Activated CD4-positive, alpha-beta memory T cell treated with anti-CD3 and anti-CD28 coated beads, Interleukin-2, amount 10 ng/mL, durations not matched to agents 7 days and 5 days (primary cell): Measurements from ENCODE around the gene C19orf12. TPM values are rescaled to one million over a fixed set of nuclear protein-coding genes. Genes with fewer than 3 reads are reported as not detected.
"Not testable (repeated sequence)": the region's sequence is repeated elsewhere in the genome, so short reads cannot be mapped to it uniquely, and the experiment has no call there.

Experiments used
- CTCF ChIA-PET: fragments of 350-600 bp; sonication (Branson Sonifier 250); formaldehyde crosslinking; loops from one replicate; lab custom pipeline; 2021; ENCODE audit warnings: antibody characterized with exemption, inconsistent platforms; lab: Charles Lee
- POLR2A ChIA-PET: fragments of 350-600 bp; sonication (Branson Sonifier 250); formaldehyde crosslinking; loops from one replicate; lab custom pipeline; 2021; ENCODE audit warnings: antibody characterized with exemption; lab: Charles Lee
- DNase-seq: peaks from one replicate; pipeline ENCODE4 v3.0.0-alpha.2; 2020
- H3K27ac Mint-ChIP-seq: one replicate; pipeline ENCODE4 v1.8.0; 2021; ENCODE audit warnings: mild to moderate bottlenecking, mixed read lengths
- H3K27me3 Mint-ChIP-seq: one replicate; pipeline ENCODE4 v1.8.0; 2021; ENCODE audit warnings: mixed read lengths
- H3K36me3 Mint-ChIP-seq: one replicate; pipeline ENCODE4 v1.8.0; 2021; ENCODE audit warnings: low read depth, mixed read lengths
- H3K4me1 Mint-ChIP-seq: one replicate; pipeline ENCODE4 v1.8.0; 2021; ENCODE audit warnings: mixed read lengths
- H3K4me3 Mint-ChIP-seq: one replicate; pipeline ENCODE4 v1.8.0; 2021; ENCODE audit warnings: mild to moderate bottlenecking, mixed read lengths
- H3K9me3 Mint-ChIP-seq: one replicate; pipeline ENCODE4 v1.8.0; 2021; ENCODE audit warnings: mixed read lengths
- total RNA-seq, 2 experiments: library from RNA; stranded (reverse); gene quantifications; one replicate each; pipeline ENCODE4 v1.2.3, GENCODE V29; 2021

The C19orf12 gene
- total RNA-seq, 2 experiments from 2014 or later, result 39.2 to 40.7 TPM

DNA sequence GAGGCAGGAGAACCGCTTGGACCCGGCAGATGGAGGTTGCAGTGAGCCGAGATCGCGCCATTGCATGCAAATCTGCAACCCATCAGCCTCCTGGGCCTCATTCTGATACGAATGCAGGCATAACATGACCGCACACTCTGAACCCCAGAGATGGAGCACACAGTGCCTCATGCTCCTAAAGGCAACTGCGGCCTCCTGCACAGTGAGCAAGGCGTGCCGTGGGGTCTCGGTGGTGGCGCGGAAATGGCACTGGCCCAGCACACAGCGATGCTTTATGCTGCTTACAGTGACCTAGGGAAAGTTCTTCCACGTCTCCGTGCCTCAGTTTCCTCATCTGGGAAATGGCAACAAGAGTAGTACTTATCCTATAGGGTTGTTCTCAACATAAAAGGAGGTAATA lies 2.0 kb upstream of the C19orf12 start:
- Mint-ChIP-seq H3K27ac (no peak overlapping the region), H3K27me3 (peaks cover 12% of the 10 kb centered on the region), H3K4me1 (peaks cover 34% of the 10 kb centered on the region), H3K36me3 (peaks cover 19% of the 10 kb centered on the region), H3K4me3 (no peak overlapping the region), H3K9me3 (no peaks in the 10 kb centered on the region)
- no peak for DNase-seq
- ChIA-PET POLR2A (interaction anchor here (0.9 to 6.3 kb wide), 13 partner anchors 12 to 126 kb away, joined by 3 to 143 read pairs (median 44); partner anchors contain the start of genes PLEKHF1 and POP4), CTCF (interaction anchor here (0.9 to 7.7 kb wide), 26 partner anchors 9 to 512 kb away, joined by 3 to 178 read pairs (median 6); partner anchors contain the start of genes PLEKHF1 and POP4)

DNA sequence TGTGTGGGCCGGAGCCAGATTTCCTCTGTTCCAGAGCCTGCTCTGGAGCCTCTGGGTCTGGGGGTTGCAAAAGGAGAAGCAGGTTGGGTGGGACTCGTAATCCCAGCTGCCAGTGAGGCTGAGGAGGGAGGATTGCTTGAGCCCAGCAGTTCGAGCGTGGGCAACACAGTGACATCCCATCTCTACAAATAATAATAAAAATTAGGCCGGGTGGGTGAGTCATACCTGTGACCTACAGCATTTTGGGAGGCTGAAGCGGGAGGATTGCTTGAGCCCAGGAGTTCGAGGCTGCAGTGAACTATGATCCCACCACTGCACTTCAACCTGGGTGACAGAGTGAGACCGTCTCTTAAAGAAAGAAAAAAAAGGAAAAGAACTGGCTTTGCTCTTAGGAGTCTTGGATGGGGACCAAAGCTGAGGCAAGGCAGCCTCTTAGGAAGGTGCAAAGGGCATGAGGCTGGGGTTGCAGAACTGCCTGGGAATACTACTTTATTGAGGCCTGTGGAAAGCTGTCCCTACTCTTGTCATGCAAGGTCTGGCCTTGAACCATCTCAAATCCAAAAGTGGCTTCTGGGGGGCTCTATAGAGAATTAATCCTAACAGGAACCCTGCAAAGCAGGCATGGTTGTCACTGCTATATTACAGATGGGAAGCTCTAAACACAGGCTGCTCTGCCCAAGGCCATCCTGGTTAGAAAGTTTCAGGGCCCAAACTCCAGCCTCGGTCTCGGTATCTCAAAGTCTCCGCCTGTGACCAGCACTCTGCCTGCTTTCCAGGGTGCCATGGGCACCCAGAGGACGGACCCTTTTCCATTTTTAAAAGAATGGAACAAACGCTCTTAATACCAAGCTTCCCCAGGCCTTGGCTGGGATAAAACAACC lies 880 bp upstream of the C19orf12 start:
- POLR2A ChIA-PET, result interaction anchor here (0.5 to 6.3 kb wide), 29 partner anchors 9 to 1923 kb away, joined by 3 to 143 read pairs (median 4); partner anchors contain the start of genes PLEKHF1 and POP4
- no peak for DNase-seq
- Mint-ChIP-seq H3K27ac (peak overlapping the region; percentile 93), H3K27me3 (peaks cover 2% of the 10 kb centered on the region), H3K9me3 (no peaks in the 10 kb centered on the region), H3K36me3 (peaks cover 24% of the 10 kb centered on the region), H3K4me3 (peak overlapping the region; percentile 83), H3K4me1 (peaks cover 43% of the 10 kb centered on the region)
- CTCF ChIA-PET, result interaction anchor here (0.6 to 7.7 kb wide), 39 partner anchors 9 to 513 kb away, joined by 3 to 178 read pairs (median 5); partner anchors contain the start of genes PLEKHF1, POP4 and URI1

DNA sequence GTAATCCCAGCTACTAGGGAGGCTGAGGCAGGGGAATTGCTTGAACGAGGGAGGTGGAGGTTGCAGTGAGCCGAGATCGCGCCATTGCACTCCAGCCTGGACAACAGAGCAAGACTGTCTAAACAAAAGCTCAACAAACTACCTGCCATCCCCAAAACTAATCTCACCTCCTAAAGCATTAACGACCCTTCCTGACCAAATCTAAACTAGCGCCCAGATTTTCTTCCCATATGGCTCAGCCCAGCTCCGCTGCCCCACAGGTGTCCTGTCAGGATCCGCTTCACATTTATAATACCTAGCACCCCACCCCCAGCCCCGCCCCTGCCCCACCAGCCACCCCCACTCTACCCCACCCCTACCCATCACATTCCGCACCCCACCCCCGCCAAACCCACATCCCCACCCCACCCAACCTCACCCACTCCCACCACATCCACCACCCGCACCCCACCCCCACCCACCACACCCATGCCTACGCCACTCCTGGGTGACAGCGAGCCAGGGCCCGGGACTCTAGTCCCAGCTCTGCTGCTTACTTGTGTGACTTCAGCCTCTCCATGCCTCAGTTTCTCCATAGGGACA lies 599 bp downstream of the C19orf12 start:
- H3K27ac Mint-ChIP-seq, result peak overlapping the region; percentile 90
- peak; percentile 76 for DNase-seq
- peaks cover 56% of the 10 kb centered on the region for H3K4me1 Mint-ChIP-seq
- peaks cover 31% of the 10 kb centered on the region for H3K36me3 Mint-ChIP-seq
- POLR2A ChIA-PET, result interaction anchor here (0.6 to 6.3 kb wide), 27 partner anchors 8 to 1921 kb away, joined by 3 to 143 read pairs (median 6); partner anchors contain the start of genes PLEKHF1, POP4 and VSTM2B
- H3K4me3 Mint-ChIP-seq, result peak overlapping the region; percentile 84
- CTCF ChIA-PET, result interaction anchor here (0.6 to 7.7 kb wide), 9 partner anchors 8 to 127 kb away, joined by 3 to 178 read pairs (median 43); partner anchors contain the start of genes PLEKHF1 and POP4
- H3K27me3 Mint-ChIP-seq, result no peaks in the 10 kb centered on the region
- H3K9me3 Mint-ChIP-seq, result no peaks in the 10 kb centered on the region

DNA sequence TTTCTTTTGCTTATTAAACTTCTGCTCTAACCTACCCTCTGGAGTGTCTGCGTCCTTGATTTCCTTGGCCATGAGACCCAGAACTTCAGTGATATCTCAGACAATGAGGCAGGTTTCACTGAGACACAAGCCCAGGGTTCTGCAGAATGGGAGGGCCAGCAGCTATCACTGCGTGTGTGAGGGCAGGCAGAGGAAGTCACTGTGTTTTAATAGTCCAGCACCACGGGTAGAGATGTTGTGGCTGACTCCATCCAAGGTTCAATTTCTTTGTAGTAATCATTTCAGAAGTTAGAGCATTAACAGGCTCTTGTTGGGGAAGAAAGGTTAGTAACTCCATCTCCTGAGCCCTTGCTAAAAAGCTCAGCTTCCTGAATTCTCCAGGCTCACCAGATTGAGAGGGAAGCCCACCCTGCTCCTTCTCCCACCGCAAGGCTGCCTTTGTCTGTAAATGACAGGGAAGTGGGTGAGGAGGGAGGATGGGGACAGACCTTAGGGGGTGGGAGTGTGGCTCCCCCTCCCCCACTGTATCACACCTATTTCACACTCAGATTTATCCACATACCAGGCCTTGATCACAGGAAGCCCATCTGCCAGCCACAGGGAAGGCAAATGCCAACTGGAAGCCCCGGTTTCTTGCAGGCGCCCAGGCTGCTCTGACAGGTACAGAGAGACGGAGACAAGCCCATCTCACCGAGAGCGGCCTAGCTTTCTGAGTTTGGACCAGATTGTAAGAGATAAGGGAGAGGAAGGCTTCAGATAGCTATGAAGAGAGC lies 2.1 kb downstream of the C19orf12 start:
- ChIA-PET POLR2A (interaction anchor here (1.1 to 6.3 kb wide), 15 partner anchors 9 to 131 kb away, joined by 5 to 143 read pairs (median 24); partner anchors contain the start of genes PLEKHF1 and POP4), CTCF (interaction anchor here (1.7 to 7.7 kb wide), 7 partner anchors 21 to 145 kb away, joined by 8 to 178 read pairs (median 64); partner anchors contain the start of genes PLEKHF1 and POP4)
- Mint-ChIP-seq H3K4me3 (peak overlapping the region; percentile 84), H3K36me3 (peaks cover 41% of the 10 kb centered on the region), H3K4me1 (peaks cover 64% of the 10 kb centered on the region), H3K9me3 (no peaks in the 10 kb centered on the region), H3K27me3 (no peaks in the 10 kb centered on the region), H3K27ac (peak overlapping the region; percentile 90)
- no peak for DNase-seq

DNA sequence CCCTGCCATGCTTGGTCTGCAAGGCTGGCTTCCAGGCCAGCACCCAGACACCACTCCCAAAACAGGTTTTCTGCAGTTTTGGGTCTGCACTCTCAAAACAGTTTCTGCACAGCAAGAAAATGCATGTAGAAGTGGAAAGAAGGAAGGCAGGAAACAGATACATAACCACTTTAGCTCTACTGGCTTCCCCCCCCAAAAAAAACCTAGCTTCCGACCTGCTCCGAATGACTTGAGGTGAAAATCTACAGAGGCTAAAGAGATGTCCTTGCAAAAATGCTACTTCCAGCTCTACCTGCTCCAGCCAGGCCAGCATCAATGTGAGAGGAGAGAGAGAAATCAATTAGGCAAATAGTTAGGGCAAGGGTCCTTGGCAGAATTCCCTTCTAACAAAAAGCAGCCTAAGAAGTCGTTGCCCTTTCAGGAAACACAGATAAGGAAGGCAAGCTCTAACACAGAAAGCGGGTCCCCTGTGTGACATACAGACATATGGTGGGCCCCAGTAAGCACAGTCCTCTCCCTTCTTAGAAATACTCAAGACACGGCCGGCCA lies 3.4 kb downstream of the C19orf12 start:
- Mint-ChIP-seq H3K27ac (peak overlapping the region; percentile 90), H3K4me1 (peaks cover 70% of the 10 kb centered on the region), H3K27me3 (no peaks in the 10 kb centered on the region), H3K9me3 (no peaks in the 10 kb centered on the region), H3K36me3 (peaks cover 52% of the 10 kb centered on the region), H3K4me3 (peak overlapping the region; percentile 51)
- DNase-seq, result no peak
- POLR2A ChIA-PET, result interaction anchor here (1.0 to 6.3 kb wide), 6 partner anchors 12 to 125 kb away, joined by 4 to 111 read pairs (median 19); partner anchors contain the start of genes PLEKHF1 and POP4
- CTCF ChIA-PET, result interaction anchor here (0.8 to 7.7 kb wide), 10 partner anchors 9 to 146 kb away, joined by 3 to 178 read pairs (median 7); partner anchors contain the start of genes PLEKHF1 and POP4

DNA sequence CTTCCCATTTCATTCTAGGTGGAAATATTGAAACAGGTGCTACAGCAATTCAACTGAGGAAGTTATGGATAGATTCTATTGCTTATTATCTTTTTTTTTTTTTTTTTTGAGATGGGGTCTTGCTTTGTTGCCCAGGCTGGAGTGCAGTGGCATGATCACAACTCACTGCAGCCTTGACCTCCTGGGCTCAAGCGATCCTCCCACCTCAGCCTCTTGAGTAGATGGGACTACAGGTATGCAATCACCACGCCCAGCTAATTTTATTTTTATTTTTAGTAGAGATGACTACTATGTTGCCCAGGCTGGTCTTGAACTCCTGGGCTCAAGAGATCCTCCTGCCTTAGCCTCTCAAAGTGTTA lies 5.6 kb downstream of the C19orf12 start:
- H3K9me3 Mint-ChIP-seq, POLR2A ChIA-PET, H3K4me3 Mint-ChIP-seq, DNase-seq, H3K27ac Mint-ChIP-seq, H3K27me3 Mint-ChIP-seq: not testable (repeated sequence)
- Mint-ChIP-seq H3K36me3 (peaks cover 70% of the 10 kb centered on the region), H3K4me1 (peaks cover 79% of the 10 kb centered on the region)
- CTCF ChIA-PET, result interaction anchor here (0.7 kb wide), 1 partner anchor 984 kb away, joined by 3 read pairs; no protein-coding TSS in a partner anchor

DNA sequence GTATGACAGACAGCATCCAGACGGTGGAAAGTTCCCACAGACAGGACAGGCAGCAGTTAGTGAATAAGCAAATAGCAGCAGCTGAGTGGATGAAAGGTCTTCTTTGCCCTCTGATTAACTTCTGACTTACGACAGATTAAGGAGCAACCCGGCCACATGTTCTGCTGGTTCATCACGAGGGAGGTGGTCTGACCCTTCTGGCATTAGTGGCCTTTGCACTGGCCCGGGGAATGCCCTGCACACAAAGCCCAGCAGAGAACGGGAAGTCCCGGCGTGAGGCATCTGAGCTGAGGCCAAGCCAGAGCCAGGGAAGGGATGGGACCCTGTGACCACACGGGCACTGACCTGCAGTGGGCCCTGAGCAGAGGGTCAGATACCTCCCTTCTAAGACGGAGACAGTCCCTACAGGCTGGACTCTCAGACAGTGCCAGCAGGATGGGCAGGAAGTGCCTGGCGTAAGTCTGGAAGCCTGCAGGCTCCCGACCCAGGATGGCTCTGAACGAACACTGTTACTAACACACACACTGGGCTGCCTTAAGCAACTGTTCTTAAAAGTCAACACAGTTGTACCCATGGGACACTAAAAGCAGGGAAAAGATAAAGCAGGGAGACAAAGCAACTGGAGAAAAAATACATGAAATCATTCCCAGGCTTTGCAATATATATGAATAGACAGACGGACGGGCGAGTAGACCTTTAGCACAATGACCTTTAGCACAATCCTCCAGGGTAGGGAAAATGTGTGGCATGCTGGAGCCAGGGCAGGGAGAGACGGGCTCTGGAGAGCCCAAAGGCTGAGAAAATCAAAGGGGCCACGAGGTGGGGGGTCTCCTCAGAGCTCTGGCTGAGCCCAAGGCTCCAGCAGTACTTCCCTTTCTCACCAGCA lies 6.3 kb downstream of the C19orf12 start:
- DNase-seq, result no peak
- H3K27me3 Mint-ChIP-seq, result no peaks in the 10 kb centered on the region
- H3K4me3 Mint-ChIP-seq, result no peak overlapping the region
- H3K4me1 Mint-ChIP-seq, result peaks cover 78% of the 10 kb centered on the region
- CTCF ChIA-PET, result interaction anchor here (0.7 to 1.0 kb wide), 2 partner anchors 52 to 985 kb away, joined by 3 read pairs; no protein-coding TSS in a partner anchor
- peaks cover 70% of the 10 kb centered on the region for H3K36me3 Mint-ChIP-seq
- peak overlapping the region; percentile 31 for H3K27ac Mint-ChIP-seq
- no peaks in the 10 kb centered on the region for H3K9me3 Mint-ChIP-seq
- POLR2A ChIA-PET, result no interaction called here

DNA sequence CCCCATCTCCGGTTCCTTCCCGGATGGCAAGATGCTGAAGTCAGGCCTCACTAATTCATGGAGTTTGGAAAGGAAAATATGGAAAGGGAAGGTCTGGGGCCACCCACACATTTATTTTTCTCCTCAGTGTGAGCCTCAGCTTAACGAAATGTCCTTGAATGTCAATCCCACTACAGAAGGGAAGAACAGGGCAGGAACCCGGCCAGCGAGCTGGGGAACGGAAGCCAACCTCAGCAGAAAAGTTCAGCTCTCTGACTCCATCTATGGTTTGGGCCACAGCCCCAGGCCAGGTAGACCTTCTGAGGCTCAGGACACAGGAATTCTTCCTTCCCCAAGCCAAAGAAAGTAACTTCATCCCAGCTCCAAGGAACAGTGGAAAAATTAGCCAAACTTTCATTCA lies 8.4 kb downstream of the C19orf12 start:
- DNase-seq, result no peak
- Mint-ChIP-seq H3K36me3 (peaks cover 57% of the 10 kb centered on the region), H3K27me3 (no peaks in the 10 kb centered on the region), H3K4me1 (peaks cover 57% of the 10 kb centered on the region), H3K27ac (no peak overlapping the region), H3K9me3 (no peaks in the 10 kb centered on the region), H3K4me3 (no peak overlapping the region)
- CTCF ChIA-PET, result interaction anchor here (2.5 kb wide), 1 partner anchor 9 kb away, joined by 15 read pairs; the partner anchor contains the start of gene C19orf12
- POLR2A ChIA-PET, result interaction anchor here (1.2 kb wide), 1 partner anchor 8 kb away, joined by 6 read pairs; the partner anchor contains the start of gene C19orf12

DNA sequence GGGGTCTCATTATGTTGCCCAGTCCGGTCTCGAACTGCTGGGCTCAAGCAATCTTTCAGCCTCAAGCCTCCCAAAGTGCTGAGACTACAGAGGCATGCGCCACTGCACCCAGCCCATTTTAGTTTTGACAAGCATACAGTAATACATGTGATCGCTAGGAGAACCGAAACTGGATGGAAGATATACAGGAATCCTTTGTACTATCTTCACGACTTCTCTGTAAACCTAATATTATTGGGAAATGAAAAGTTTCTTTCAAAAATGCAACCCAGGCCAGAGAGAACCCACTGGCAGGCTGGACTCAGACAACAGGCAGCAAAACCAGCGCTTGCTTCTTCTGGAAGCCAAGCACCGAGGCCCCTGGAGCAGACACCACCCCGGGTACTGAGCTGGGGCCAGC lies 9.4 kb downstream of the C19orf12 start:
- no peak overlapping the region for H3K4me3 Mint-ChIP-seq
- H3K27me3 Mint-ChIP-seq, result no peaks in the 10 kb centered on the region
- DNase-seq, result no peak
- POLR2A ChIA-PET, result interaction anchor here (1.2 kb wide), 1 partner anchor 9 kb away, joined by 6 read pairs; the partner anchor contains the start of gene C19orf12
- CTCF ChIA-PET, result interaction anchor here (2.5 kb wide), 1 partner anchor 10 kb away, joined by 15 read pairs; the partner anchor contains the start of gene C19orf12
- H3K9me3 Mint-ChIP-seq, result no peaks in the 10 kb centered on the region
- H3K27ac Mint-ChIP-seq, result peak overlapping the region; percentile 82
- H3K4me1 Mint-ChIP-seq, result peaks cover 50% of the 10 kb centered on the region
- peaks cover 54% of the 10 kb centered on the region for H3K36me3 Mint-ChIP-seq

DNA sequence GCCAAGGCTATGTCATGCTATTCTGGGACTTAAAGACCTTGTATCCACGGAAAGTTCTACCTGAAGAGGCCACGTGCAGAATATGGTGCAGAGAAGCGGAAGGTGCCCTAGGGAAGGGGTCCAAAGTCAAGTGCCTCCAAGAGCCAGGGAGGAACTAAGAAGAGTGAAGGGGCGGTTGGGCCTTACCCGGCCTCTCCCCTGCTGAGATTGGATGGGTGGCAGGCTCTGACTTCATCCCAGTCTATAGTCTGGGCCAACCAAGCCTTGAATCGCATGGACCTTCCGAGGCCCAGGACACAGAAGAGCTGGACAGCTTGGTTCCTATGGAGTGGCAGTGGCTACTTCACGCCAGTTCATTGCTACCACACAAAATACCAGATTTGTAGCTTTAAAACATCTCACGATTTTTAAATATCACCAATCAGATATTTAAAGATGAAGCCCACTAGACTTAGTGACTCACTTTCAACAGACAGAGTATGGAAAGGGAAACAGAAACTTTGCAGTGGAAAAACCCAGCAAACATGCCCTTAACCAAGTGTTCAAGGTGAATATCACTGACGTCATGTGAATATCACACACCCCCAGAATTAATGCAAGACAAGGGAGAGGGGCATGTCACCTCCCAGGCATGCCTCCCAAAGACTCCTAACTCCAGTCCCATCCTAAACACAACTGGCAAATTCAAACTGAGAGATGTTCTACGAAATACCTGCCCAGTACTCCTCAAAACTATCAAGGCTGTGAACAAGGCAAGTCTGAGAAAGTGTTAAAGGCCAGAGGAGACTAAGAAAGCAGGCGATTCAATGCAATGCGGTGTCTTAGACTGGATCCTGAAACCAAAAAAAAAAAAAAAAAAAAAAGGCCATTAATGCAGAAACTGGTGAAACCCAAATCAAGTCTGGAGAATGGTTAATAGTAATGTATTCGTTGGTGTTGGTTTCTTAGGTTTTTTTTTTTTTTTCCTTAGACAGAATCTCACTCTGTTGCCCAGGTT lies 10.2 kb downstream of the C19orf12 start:
- Mint-ChIP-seq H3K4me3 (no peak overlapping the region), H3K36me3 (peaks cover 50% of the 10 kb centered on the region), H3K9me3 (no peaks in the 10 kb centered on the region), H3K4me1 (peaks cover 41% of the 10 kb centered on the region), H3K27me3 (no peaks in the 10 kb centered on the region), H3K27ac (peak overlapping the region; percentile 82)
- ChIA-PET CTCF (interaction anchor here (0.8 to 1.0 kb wide), 2 partner anchors 11 to 55 kb away, joined by 3 to 9 read pairs; no protein-coding TSS in a partner anchor), POLR2A (interaction anchor here (1.3 to 1.8 kb wide), 2 partner anchors 9 to 32 kb away, joined by 4 to 11 read pairs; partner anchors contain the start of gene C19orf12)
- no peak for DNase-seq
